LNCAP (cell line): ENCODE measurements around the gene LRIG1.

Source experiments
- CTCF ChIP-seq: fragments of 450-650 bp; IDR thresholded peaks from 2 replicates; pipeline ENCODE4 v1.5.1; 2017; ENCODE audit warnings: mild to moderate bottlenecking

LRIG1 gene

GRCh38 chr3:66486202-66486601 lies 14.6 kb downstream of the LRIG1 start:
- no peak for TF ChIP-seq CTCF

GRCh38 chr3:66485291-66485968 lies 15.4 kb downstream of the LRIG1 start:
- TF ChIP-seq CTCF: no peak

GRCh38 chr3:66484106-66484844 lies 16.5 kb downstream of the LRIG1 start:
- no peak for TF ChIP-seq CTCF

GRCh38 chr3:66483409-66483906 lies 17.4 kb downstream of the LRIG1 start:
- TF ChIP-seq CTCF: no peak

GRCh38 chr3:66483006-66483405 lies 17.8 kb downstream of the LRIG1 start:
- TF ChIP-seq CTCF: no peak

- no peak for TF ChIP-seq CTCF
Measured at GRCh38 chr3:66482018-66482404, 18.8 kb downstream of the LRIG1 start.

- no peak for TF ChIP-seq CTCF
Measured at GRCh38 chr3:66481071-66482017, 19.5 kb downstream of the LRIG1 start.
